ENCODE results near the gene GXYLT1.
"Not testable (repeated sequence)": the region's sequence is repeated elsewhere in the genome, so short reads cannot be mapped to it uniquely, and the experiment has no call there.

The GXYLT1 gene

GRCh38 chr12:42190376-42190775, 45.7 kb upstream of the GXYLT1 start:
- Histone ChIP-seq H3K36me3 (ENCODE audit: insufficient read depth, low read length) (peaks cover 24% of the 10 kb centered on the region; the same call in 1 of the 2 replicates), H3K79me2 (ENCODE audit: insufficient read depth, low read length) (peaks cover under 1% of the 10 kb centered on the region; the same call in 1 of the 2 replicates), H2AFZ (ENCODE audit: low read length) (no peak overlapping the region), H3K9me3 (ENCODE audit: insufficient read depth, low read depth, low read length) (no peaks in the 10 kb centered on the region), H3F3A (ENCODE audit: low read depth) (no peaks in the 10 kb centered on the region), H3K4me3 (ENCODE audit: low read length, poor library complexity, severe bottlenecking) (no peak overlapping the region), H3K9ac (ENCODE audit: low read depth, low read length, poor library complexity, severe bottlenecking) (no peak overlapping the region), H3K4me1 (ENCODE audit: insufficient read depth, low read length, poor library complexity, severe bottlenecking) (no peaks in the 10 kb centered on the region), H3K4me2 (ENCODE audit: low read depth, low read length, poor library complexity, severe bottlenecking) (no peak overlapping the region), H4K20me1 (ENCODE audit: insufficient read depth, low read length, poor library complexity, severe bottlenecking) (no peaks in the 10 kb centered on the region), H3K27me3 (ENCODE audit: insufficient read depth, low read length, poor library complexity, severe bottlenecking) (no peaks in the 10 kb centered on the region), H3K9me2 (replicated peaks; ENCODE audit: low read depth, low read length) (no peaks in the 10 kb centered on the region)
- TF ChIP-seq, protein P1, sequence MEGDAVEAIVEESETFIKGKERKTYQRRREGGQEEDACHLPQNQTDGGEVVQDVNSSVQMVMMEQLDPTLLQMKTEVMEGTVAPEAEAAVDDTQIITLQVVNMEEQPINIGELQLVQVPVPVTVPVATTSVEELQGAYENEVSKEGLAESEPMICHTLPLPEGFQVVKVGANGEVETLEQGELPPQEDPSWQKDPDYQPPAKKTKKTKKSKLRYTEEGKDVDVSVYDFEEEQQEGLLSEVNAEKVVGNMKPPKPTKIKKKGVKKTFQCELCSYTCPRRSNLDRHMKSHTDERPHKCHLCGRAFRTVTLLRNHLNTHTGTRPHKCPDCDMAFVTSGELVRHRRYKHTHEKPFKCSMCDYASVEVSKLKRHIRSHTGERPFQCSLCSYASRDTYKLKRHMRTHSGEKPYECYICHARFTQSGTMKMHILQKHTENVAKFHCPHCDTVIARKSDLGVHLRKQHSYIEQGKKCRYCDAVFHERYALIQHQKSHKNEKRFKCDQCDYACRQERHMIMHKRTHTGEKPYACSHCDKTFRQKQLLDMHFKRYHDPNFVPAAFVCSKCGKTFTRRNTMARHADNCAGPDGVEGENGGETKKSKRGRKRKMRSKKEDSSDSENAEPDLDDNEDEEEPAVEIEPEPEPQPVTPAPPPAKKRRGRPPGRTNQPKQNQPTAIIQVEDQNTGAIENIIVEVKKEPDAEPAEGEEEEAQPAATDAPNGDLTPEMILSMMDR (conservative IDR thresholded peaks at IDR 0.05; ENCODE audit: low read length) = no peak
- TF ChIP-seq EZH2phosphoT487 (IDR thresholded peaks at IDR 0.05; ENCODE audit: borderline replicate concordance) = no peak

- H3K4me3 ChIP-seq (ENCODE audit: low read length, poor library complexity, severe bottlenecking); H3K4me1 ChIP-seq (ENCODE audit: insufficient read depth, low read length, poor library complexity, severe bottlenecking); H3F3A ChIP-seq (ENCODE audit: low read depth); H3K9me2 ChIP-seq (replicated peaks; ENCODE audit: low read depth, low read length); H3K9ac ChIP-seq (ENCODE audit: low read depth, low read length, poor library complexity, severe bottlenecking); H3K79me2 ChIP-seq (ENCODE audit: insufficient read depth, low read length); H3K27me3 ChIP-seq (ENCODE audit: insufficient read depth, low read length, poor library complexity, severe bottlenecking); H3K4me2 ChIP-seq (ENCODE audit: low read depth, low read length, poor library complexity, severe bottlenecking); H4K20me1 ChIP-seq (ENCODE audit: insufficient read depth, low read length, poor library complexity, severe bottlenecking); H2AFZ ChIP-seq (ENCODE audit: low read length); H3K9me3 ChIP-seq (ENCODE audit: insufficient read depth, low read depth, low read length): not testable (repeated sequence)
- H3K36me3 ChIP-seq (ENCODE audit: insufficient read depth, low read length) = peaks cover 22% of the 10 kb centered on the region; the same call in 1 of the 2 replicates
These were observed 43.6 kb upstream of the GXYLT1 start for GRCh38 chr12:42188275-42188674.

DNA sequence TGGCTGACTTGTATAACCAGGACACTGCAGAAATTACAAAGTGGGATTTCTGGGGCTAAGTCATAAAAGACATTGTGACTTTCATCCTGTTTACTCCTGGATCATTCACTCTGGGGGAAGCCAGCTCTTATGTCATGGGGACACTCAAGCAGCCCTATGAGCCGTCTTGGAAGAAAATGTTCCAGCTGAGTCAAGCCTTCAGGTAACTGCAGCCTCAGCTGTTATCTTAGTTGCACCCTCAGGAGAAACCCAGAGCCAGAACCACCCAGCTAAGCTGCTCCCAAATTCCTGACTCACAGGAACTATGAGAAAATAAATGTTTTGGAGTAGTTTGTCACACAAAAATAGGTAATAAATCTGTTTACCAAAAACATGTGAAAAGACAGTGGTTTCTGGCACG, 43.1 kb upstream of the GXYLT1 start:
- peaks cover 22% of the 10 kb centered on the region; the same call in 1 of the 2 replicates for H3K36me3 ChIP-seq (ENCODE audit: insufficient read depth, low read length)
- no peaks in the 10 kb centered on the region for H3K9me2 ChIP-seq (replicated peaks; ENCODE audit: low read depth, low read length)
- no peaks in the 10 kb centered on the region for H4K20me1 ChIP-seq (ENCODE audit: insufficient read depth, low read length, poor library complexity, severe bottlenecking)
- no peaks in the 10 kb centered on the region for H3K9me3 ChIP-seq (ENCODE audit: insufficient read depth, low read depth, low read length)
- no peaks in the 10 kb centered on the region for H3F3A ChIP-seq (ENCODE audit: low read depth)
- H3K4me1 ChIP-seq (ENCODE audit: insufficient read depth, low read length, poor library complexity, severe bottlenecking) = no peaks in the 10 kb centered on the region
- no peak overlapping the region for H3K4me3 ChIP-seq (ENCODE audit: low read length, poor library complexity, severe bottlenecking)
- H3K4me2 ChIP-seq (ENCODE audit: low read depth, low read length, poor library complexity, severe bottlenecking) = no peak overlapping the region
- H3K27me3 ChIP-seq (ENCODE audit: insufficient read depth, low read length, poor library complexity, severe bottlenecking) = no peaks in the 10 kb centered on the region
- no peak overlapping the region for H2AFZ ChIP-seq (ENCODE audit: low read length)
- H3K9ac ChIP-seq (ENCODE audit: low read depth, low read length, poor library complexity, severe bottlenecking) = no peak overlapping the region
- peaks cover 4% of the 10 kb centered on the region; the same call in 1 of the 2 replicates for H3K79me2 ChIP-seq (ENCODE audit: insufficient read depth, low read length)
- TF ChIP-seq EZH2phosphoT487 (IDR thresholded peaks at IDR 0.05; ENCODE audit: borderline replicate concordance) = no peak
- TF ChIP-seq, protein P1 (conservative IDR thresholded peaks at IDR 0.05; ENCODE audit: low read length) = no peak

DNA sequence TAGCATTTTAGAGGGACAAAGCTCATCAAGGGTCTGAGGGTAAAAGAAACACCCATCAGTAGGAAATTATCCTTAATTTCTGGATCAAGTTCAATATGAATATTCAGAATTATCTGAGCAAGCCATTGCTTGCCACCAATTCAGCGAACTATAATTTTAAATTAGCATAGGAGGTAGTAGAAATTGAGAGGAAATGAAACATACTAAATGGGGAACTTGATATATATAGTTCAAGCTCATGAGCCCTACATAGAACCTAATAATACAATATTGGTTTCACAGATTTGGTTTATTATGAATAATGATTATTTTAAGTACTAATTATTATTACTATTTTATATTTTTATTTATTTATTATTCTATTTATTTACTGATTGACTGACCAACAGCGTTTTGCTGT, 42.1 kb upstream of the GXYLT1 start:
- H3K9me2 ChIP-seq (replicated peaks; ENCODE audit: low read depth, low read length) = no peaks in the 10 kb centered on the region
- no peaks in the 10 kb centered on the region for H3F3A ChIP-seq (ENCODE audit: low read depth)
- no peak overlapping the region for H2AFZ ChIP-seq (ENCODE audit: low read length)
- H3K9ac ChIP-seq (ENCODE audit: low read depth, low read length, poor library complexity, severe bottlenecking) = no peak overlapping the region
- no peaks in the 10 kb centered on the region for H3K9me3 ChIP-seq (ENCODE audit: insufficient read depth, low read depth, low read length)
- no peak overlapping the region for H3K4me3 ChIP-seq (ENCODE audit: low read length, poor library complexity, severe bottlenecking)
- peaks cover 20% of the 10 kb centered on the region; the same call in 1 of the 2 replicates for H3K36me3 ChIP-seq (ENCODE audit: insufficient read depth, low read length)
- TF ChIP-seq EZH2phosphoT487 (IDR thresholded peaks at IDR 0.05; ENCODE audit: borderline replicate concordance) = no peak
- H4K20me1 ChIP-seq (ENCODE audit: insufficient read depth, low read length, poor library complexity, severe bottlenecking) = no peaks in the 10 kb centered on the region
- H3K4me1 ChIP-seq (ENCODE audit: insufficient read depth, low read length, poor library complexity, severe bottlenecking) = no peaks in the 10 kb centered on the region
- H3K79me2 ChIP-seq (ENCODE audit: insufficient read depth, low read length) = 0 out of 2 replicates have a peak, but pooled peaks cover 8% of the 10 kb centered on the region
- no peaks in the 10 kb centered on the region for H3K27me3 ChIP-seq (ENCODE audit: insufficient read depth, low read length, poor library complexity, severe bottlenecking)
- H3K4me2 ChIP-seq (ENCODE audit: low read depth, low read length, poor library complexity, severe bottlenecking) = no peak overlapping the region
